GM12873 (cell line): Measurements from ENCODE around the gene ULBP1.

ENCODE experiments used
- CTCF ChIP-seq: IDR thresholded peaks from 2 replicates; pipeline ENCODE4 v1.5.1; 2012; ENCODE audit warnings: low read depth, mild to moderate bottlenecking, moderate library complexity, low read length, control low read depth; ENCODE audit not compliant: insufficient read depth; ENCODE audit errors: missing control alignments

ULBP1 gene

GRCh38 chr6:149978610-149979009 lies 14.9 kb downstream of the ULBP1 start:
- no peak for TF ChIP-seq CTCF

- TF ChIP-seq CTCF = no peak
Observed at GRCh38 chr6:149979293-149979692, 15.6 kb downstream of the ULBP1 start.

- TF ChIP-seq CTCF = no peak
Observed at GRCh38 chr6:149983145-149983544, 19.4 kb downstream of the ULBP1 start.

GRCh38 chr6:149984773-149985172 lies 21.0 kb downstream of the ULBP1 start:
- no peak for TF ChIP-seq CTCF

GRCh38 chr6:149985481-149985937 lies 21.8 kb downstream of the ULBP1 start:
- no peak for TF ChIP-seq CTCF

GRCh38 chr6:149987602-149988107 lies 23.9 kb downstream of the ULBP1 start:
- no peak for TF ChIP-seq CTCF

GRCh38 chr6:149988550-149989346 lies 25.0 kb downstream of the ULBP1 start:
- no peak for TF ChIP-seq CTCF
